ENCODE results near the gene NUDT22.

Gene NUDT22, protein sequence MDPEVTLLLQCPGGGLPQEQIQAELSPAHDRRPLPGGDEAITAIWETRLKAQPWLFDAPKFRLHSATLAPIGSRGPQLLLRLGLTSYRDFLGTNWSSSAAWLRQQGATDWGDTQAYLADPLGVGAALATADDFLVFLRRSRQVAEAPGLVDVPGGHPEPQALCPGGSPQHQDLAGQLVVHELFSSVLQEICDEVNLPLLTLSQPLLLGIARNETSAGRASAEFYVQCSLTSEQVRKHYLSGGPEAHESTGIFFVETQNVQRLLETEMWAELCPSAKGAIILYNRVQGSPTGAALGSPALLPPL

DNA sequence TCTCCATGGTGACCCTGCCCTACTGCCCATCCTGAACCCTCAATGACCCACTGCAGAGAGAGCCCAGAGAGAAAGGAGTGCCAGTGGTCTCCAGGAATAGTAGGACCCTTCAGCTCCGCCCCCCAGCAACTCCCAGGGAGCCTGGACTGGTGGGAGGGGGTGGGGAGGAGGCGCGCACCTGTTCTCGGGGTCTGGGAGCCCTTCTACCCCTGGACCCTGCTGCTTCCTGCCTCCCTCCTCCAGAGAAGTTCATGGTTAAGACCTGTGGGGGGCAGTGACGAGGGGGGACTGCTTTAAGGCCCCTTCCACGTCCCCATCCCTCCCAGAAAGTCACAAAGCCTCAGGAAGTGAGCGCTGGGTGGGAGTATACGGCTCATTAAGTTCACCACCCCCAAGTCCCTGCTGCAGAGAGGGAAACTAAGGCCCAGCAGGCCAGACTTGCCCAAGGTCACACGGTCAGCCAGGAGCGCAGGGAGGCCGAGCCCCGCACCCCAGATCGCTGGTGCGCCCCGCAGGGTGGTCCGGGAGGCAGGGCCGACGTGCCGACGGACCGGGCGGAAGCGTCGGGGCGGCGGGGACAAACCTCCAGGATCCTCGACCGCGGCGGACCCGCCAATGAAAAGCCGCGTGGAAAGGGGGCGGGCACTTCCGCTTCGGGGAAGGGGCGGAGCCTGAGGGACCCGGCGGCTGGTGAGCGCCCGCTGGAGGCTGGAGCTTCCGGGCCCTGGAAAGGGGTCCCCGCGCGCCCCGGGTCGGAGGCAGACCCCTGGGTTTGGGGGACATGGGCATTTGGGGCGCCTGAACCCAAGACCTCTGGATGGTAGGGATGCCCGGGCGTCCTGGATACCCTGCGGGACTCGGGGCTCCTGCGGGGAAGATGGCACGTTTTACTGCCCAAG is at the start of gene NUDT22, which contains the start of gene TRPT1:
Gene NUDT22, plus strand, starts transcription at position 667 of the 899 bp plus-strand sequence. CDS start 379 bp downstream, outside the sequence.
Gene TRPT1, minus strand, starts transcription at position 579 of the 899 bp plus-strand sequence. Its CDS starts 326 bp downstream, at position 253.
- DNase-seq, result peak; percentile 58

DNA sequence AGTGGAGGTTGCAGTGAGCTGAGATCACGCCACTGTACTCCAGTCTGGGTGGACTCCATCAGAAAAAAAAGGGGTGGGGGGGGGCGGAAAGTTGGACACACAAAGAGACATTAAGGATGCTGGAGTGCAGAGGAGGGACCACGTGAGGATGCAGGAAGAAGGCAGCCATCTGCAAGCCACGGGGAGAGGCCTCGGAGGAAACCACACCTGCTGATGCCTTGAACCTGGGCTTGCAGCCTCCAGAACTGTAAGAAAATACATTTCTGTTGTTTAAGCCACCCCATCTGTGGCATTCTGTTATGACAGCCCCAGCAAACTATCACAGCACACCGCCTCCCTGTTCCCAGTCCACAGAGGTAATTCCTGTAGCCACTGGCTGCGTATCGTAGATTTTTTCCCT is 49.3 kb upstream of the NUDT22 start:
- DNase-seq, result no peak

DNA sequence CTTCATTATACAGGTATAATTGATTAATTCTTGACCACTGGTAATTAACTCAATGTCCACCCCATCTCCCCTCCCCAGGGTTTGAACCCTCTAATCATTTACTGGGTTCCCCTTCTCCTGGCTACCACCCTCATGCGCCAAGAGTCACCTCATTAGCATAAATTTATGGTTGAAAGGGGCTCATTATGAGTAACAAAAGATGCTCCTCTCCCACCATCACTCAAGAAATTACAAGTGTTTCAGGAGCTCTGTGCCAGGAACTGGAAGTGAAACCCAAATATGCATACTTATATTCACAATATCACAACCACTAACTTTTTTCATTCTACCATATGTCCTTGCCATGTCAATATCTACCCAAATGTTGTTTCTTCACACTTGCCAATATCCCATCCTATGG is 47.9 kb upstream of the NUDT22 start:
- no peak for DNase-seq

DNA sequence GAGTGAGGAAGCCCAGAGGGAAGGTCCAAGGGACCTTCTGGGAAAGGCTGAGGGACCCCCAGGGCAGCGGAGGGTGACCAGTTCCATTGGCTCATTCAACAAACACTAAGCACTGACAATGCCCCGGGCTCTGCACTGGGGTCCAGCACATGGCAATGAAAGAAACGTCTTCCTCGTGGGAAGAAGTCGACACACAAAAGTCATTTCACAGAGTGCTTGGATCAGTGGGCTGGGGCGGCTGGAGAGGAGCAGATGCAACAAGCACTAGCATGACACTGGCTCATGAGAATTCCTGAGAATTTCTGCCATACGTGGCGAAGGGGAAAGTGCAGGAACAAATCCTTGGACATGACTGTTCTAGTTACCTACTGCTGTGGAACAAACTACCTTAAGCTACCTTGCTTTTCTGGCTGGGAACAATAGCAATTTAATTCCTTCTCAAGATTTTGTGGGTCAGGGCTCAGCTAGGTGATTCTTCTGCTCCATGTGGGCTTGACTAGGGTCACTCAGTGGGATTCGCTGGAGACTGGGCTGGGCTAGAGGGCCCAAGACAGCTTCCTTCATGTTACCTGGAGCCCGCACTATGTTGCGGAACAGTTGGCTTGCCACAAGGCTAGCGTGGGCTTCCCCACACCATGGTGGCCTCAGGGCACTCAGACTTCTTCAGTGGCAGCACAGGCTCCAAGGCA is 47.0 kb upstream of the NUDT22 start:
- no peak for DNase-seq

DNA sequence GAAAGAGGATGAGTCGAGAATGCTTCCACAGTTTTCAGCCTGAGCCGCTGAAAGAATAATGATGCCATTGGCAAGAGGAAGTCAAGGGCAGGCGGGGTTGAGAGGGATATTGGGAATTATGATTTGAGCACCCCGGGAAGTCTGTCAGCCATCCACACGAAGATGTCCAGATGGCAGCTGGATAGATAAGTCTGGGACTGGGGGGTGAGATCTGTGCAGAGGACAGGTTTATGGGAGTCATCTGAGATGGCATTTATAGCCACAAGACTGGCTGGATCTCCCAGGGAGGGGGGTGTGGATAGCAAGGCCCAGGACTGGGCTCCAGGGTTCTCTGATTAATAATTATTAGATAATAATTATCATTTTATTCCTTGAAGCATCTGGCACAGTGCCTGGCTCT is 45.2 kb upstream of the NUDT22 start:
- DNase-seq, result no peak

DNA sequence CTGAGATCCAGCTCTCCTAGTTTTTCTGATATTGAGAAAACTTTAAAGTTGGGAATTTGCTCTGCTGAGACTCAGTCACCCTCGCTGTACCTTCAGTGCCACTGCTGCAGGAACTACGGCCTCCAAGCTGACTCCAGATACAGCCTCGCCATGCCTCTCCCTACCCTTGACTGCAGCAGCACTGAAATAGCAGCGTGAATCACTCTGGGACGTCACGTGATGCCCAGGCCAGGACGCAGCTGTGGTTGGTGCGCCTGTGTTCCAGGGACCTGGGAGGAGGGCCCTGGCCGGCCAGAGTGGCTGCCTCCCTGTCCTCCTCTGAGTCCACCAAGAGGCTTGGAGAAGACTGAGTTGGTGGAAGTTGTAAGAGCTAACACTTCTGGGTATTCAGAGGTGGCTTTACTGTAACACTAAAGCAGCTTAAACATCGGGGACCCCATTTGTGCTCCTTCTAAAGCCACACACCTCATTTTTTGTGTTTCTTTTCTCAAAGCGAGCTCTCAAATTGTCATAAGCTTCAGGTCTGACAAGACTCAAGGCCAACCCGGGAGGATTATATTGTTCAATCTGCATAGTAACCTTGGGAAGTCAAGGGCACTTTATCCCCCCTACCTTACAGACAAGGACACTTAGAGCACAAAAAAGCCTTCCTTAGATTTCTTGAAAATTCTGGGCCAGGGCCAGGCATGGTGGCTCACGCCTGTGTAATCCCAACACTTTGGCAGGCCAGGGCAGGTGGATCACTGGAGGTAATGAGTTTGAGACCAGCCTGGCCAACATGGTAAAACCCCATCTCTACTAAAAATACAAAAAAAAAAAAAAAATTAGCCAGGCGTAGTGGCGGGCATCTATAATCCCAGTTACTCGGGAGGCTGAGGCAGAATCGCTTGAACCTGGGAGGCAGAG is 44.3 kb upstream of the NUDT22 start:
- DNase-seq, result peak; percentile 42

DNA sequence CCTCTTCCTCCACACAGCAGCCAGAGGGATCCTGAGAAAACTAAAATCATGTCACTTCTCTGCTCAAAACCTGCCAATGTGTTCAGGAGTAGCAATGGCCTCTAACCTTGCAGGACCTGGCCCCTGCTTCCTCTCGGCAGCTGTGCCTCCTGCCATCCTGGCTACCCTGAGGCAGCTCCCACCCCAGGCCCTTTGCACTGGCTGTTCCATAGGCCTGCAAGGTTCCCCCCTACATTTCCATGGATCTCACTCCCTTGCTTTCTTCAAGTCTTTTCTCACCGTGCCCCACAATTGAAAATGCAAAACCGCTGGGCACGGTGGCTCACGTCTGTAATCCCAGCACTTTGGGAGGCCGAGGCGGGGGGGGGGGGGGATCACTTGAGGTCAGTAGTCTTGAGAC is 42.2 kb upstream of the NUDT22 start:
- DNase-seq, result no peak

DNA sequence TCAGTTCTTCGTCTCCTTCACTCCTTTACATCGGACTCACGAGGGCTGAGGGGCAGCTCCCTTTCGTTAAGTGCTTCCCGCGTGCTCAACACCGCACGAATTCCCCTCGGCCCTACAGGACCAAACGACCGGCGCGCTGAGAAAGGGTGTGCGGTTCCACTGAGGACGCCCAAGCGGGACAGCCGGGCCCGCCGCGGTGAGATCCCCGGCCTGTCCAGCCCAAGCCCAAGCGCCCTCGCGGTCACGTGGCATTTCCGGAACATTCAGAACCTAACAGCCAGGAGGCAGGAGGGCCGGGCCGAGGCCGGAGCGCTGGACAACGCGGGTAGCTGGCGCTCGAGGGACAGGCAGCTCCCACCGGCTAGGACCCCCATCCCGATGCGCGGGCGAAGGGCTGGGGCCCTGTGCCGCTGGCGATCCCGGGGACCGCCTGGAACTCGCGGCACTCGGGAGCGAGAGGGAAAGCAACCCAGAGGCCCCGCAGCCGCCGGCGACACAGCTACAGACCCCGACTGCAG is 40.8 kb upstream of the NUDT22 start:
- DNase-seq, result no peak

DNA sequence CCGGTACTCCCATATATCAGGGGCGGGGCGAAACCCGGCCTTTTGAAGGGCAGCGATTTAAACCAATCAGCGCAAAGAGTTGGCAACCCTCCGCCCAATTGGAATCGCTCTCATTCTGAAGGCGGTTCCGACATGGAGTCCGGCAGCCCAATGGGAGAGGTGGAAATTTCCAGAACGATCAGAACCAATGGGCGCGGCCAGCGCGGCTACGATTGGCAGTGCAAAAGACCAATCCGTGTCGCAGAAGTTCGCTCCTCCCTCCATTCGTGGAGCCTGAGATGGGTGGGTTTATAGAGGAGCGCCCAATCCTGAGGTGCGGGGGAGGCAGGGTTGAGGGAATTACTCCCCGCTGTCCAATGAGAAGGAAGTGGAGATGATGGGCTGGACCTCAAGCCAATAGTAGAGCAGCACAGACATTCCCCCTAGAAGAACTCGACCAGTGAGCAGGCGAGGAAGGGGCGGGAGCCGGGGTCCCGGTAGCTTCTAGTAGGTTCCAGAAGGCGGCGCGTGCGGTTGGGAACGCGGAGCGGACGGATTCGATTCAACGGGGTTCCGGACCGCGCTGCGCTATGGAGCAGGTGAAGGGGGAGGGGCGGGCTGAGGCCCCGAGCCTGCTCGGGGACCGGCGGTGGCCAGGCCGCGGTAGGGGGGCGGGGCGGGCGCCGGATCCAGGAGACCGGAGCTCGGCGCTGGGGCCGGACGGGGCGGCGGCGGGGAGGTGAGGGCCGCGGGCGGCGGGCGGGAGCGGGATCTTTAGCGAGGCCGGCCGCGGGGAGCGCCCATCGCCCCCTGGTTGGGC is 40.2 kb upstream of the NUDT22 start, which contains the start of gene STIP1:
Gene STIP1, plus strand, starts transcription at position 479 of the 799 bp plus-strand sequence. Its CDS starts 91 bp downstream, at position 570.
- peak; percentile 100 for DNase-seq

DNA sequence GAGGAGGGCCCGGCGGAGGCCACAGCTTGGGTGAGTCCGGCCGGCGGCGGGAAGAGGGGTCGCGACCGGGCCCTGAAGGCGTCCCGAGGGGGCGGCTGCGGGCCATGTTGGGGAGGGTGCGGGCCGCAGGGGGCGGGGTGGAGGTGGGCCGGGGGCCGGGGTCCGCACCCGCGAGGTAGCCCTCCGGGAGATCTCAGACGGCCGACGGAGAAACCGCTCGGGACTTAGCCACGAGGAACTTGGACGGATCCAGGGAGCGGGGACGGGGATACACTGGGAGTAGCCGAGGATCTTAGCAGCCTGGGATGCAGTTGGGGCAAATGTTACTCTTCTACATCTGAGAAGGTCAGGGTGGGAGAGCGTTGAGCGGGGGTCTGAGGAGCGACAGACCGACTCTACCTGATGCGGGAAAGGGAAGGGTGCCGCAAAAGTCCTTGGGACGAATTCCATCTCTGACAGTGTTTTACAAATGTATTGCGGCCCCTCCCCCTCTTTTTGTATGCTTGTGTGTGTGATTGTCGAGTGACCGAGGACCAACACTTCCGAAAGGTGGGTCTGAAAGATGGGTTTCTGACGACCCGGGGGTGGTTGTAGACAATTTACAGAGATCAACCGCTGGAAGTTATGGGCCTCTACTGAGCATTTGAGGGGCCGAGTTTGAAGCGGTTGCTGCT is 39.4 kb upstream of the NUDT22 start:
- no peak for DNase-seq

DNA sequence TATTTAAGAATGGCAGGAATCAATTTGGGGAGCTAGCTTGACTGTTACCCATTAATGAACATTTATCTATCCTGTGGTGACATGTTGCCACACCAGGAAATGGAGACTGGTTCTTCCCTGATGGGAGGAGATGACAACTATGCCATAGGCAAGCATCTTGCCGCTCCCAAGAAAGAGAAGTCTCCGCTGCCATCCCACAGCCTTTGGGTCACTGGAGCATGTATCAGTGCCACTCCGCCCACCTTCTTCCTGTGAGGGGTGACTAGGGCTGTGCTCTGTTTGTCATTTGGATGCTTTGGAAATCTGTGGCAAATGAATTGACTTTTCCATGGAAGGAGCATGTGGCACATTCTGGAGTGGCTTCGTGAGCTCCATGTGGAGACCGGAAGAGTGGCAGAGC is 33.6 kb upstream of the NUDT22 start:
- DNase-seq, result no peak

DNA sequence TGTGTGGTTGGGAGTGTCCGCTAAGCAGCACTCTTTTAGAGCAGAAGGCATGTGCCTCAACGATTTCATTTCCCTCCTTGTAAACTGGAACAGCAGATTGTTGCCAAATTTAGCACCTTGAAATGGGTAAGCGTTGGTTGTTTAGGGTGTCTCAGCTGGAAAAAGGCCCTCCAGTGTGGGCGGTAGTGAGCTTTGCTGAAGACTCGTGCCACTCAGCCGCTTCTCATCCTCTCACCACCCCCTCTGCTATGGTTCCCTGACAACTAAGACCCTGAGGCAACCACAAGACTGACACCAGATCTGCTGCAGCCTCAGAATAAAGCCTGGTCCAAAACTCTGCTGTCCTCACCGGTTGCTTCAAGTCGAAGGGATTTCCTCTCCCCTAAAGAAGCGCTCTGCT is 29.4 kb upstream of the NUDT22 start:
- no peak for DNase-seq

DNA sequence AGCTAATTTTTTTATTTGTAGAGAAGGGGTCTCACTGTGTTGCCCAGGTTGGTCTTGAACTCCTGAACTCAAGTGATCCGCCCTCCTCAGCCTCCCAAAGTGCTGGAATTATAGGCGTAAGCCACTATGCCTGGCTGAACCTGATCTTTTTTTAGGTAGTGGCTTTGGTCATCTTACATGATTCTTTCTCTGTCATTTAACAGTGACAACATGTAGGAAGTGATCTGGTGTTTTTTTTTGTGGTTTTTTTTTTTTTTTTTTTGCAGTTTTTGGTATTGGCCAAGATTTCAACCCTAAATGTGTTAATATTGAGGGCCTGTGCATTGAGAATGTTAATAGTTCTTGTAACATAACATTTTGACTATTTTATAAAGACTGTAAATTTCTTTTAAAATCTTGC is 27.6 kb upstream of the NUDT22 start:
- DNase-seq, result no peak

DNA sequence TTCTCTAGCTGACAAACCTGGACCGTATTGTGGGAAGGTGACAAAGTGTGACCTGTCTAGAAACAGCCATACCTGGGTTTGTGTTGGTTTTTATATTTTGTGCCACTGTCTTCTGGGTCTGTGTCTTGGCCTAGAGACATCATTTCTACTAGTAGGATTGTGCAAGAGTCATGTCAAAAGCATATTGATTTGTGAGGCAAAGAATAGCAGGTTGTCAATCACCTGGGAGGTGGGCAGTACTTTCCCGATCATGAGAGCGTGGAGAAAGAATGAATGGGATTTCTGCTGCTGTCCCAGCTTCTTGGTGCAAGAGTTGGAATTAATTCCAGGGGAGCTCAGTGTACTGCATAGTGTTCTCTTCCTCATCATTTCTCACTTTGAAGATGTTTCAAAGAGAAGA is 24.5 kb upstream of the NUDT22 start:
- no peak for DNase-seq

DNA sequence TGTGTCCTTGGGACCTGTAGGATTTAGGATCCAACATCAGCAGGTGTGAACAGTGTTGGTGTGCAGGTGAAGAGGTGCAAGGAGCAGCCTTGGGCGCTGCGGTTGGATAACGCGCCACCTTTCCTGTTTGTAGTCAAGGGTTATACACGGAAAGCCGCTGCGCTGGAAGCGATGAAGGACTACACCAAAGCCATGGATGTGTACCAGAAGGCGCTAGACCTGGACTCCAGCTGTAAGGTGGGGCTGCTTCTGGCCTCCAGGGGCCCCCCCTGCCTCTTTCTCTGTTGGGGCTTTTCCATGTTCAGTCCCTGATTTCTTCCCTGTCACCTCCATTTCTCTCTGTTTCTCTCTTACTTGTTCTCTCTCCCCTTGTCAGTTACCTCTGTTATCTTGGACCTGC is 23.1 kb upstream of the NUDT22 start:
- no peak for DNase-seq

DNA sequence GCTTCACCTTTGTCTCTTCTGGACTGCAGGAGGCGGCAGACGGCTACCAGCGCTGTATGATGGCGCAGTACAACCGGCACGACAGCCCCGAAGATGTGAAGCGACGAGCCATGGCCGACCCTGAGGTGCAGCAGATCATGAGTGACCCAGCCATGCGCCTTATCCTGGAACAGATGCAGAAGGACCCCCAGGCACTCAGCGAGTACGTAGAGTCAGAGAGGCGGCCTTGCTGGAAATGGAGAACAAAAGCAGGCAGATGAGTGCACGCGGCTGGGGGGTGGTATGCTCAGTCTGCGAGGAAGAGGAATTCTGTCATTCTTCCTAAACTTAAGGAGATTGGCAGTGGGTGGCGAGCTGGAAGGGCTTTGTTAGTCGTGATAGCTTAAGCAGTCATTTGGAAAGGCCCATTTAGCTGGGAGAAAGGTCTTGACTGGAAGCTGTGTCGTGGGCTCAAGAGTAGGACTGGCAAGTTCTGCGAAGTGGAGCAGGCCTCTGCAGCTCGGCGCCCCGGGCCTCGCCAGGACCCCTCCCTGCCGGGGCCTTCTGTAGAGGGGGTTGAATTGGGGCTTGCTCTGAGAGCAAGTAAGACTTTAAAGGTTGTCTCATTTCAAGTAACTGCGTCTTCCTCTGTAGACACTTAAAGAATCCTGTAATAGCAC is 22.5 kb upstream of the NUDT22 start:
- no peak for DNase-seq

DNA sequence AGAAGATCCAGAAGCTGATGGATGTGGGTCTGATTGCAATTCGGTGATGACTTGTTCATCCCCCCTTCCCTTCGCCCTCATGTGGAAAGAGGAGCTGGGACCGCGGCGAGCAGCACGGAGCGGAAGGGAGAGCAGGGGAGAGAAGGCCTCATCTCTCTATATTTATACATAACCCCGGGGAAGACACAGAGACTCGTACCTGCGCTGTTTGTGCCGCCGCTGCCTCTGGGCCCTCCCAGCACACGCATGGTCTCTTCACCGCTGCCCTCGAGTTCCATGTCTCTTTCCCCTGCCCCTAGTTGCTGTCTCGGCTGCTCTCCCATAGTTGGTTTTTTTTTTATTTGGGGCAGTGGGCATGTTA is 22.0 kb upstream of the NUDT22 start:
- no peak for DNase-seq

DNA sequence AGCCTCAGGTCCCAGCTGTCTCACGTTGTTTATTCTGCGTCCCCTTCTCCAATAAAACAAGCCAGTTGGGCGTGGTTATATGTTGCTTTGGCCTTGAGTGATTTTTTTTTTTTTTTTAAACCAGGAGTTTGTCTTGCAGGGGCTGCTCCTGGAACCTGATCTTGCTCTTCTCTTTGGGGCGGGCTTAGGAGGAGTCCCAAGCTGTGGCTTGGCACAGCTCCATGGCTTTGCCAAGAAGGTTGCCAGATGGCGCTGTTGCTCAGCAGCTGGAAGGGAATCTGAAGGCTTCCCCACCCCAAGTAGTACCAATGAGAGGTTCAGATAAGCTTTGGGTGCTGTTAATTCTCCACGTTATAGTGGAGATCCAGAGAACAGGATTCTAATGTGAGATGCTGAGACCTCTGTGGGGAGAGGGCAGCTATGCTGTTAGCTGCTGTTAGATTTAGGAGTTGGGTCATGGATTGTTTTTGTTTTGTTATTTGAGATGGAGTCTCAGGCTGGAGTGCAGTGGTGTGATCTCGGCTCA is 21.5 kb upstream of the NUDT22 start:
- DNase-seq, result no peak

DNA sequence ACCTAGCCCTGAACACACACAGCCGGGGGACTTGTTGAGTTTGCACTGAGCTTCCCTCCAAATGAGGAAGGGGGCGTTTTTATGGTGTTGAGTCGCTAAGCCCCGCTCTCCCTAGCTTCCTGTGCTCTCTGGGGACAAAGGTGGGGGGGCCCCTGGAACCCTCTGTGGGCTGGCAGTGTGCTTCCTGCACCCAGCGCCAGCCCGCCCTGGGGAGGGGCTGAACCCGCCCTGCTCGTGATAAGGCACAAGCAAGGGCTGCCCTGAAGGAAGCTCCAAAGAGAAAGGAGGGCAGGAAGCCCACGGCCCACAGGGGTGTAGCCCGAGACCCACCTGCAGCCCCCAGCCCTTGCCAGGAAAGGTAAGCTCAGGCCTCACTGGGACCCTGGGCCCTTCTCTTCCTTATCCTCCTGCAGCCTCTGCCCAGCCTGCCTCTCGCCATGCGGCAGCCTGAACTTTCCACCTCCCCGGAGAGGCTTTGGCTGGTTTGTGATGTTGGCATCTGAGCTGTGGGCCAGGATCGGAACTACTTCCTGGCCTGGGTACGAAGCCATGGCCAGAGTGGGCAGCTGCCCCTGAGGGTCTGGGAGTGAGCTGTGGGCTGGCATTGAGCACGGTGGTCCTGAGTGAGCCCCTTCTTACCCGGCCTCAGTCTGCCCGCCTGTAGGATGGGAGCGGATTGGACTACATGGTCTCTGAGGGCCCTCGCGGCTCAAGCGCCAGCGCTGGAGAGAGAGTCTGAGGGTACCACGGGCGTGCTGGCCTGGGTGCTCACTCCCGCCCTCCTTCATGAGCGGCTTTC is 19.4 kb upstream of the NUDT22 start, which contains the start of gene FERMT3:
Gene FERMT3, plus strand, starts transcription at position 265 of the 799 bp plus-strand sequence. CDS start 644 bp downstream, outside the sequence.
- DNase-seq, result no peak

All from GOT3 (cell line).